Measurements from ENCODE around the gene ADARB2. TPM values are rescaled to one million over a fixed set of nuclear protein-coding genes. Genes with fewer than 3 reads are reported as not detected.

The ADARB2 gene
- total and polyA plus RNA-seq, 2 experiments from 2014 or later: not detected

DNA sequence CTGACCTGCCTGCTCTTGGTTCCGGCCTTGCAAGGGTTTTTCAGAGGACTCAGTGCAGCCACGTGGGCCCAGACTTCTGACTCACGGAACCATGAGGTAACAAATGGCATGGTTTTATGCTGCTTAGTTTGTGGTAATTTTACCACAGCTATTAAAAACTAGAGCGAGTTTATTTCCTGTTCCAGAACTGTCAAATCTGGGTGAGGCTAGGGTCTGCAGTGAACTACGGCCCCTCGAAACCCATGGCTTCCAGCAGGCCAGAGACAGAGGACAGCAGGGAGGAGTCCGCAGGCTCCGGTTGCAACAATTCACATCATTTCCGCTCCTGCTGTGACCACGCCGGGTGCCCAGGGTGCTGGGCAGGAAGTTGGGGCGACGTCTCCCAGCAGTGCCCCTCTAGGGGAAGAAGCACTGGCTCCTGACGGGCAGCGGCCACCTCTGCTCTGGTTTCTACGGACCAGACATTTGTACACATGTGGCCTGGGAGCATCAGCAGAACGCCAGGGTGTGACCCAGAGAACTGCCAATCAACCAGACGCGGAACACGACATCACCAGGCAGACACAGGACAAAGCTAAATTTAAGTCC, 74.8 kb downstream of the ADARB2 start:
- Histone ChIP-seq H3K36me3 (ENCODE audit: low read depth) (no peaks in the 10 kb centered on the region), H3K9me3 (ENCODE audit: low read depth) (no peaks in the 10 kb centered on the region), H3K27ac (no peak overlapping the region), H3K4me1 (ENCODE audit: insufficient read depth) (no peaks in the 10 kb centered on the region), H3K27me3 (replicated peaks; ENCODE audit: insufficient read depth) (no peaks in the 10 kb centered on the region), H3K9me2 (ENCODE audit: insufficient read depth) (no peaks in the 10 kb centered on the region), H3K4me3 (no peak overlapping the region), H3F3A (ENCODE audit: insufficient read depth) (no peaks in the 10 kb centered on the region), H2AFZ (no peak overlapping the region), H3K9ac (no peak overlapping the region), H4K20me1 (ENCODE audit: insufficient read depth) (no peaks in the 10 kb centered on the region), H3K79me2 (ENCODE audit: insufficient read depth) (no peaks in the 10 kb centered on the region), H3K4me2 (ENCODE audit: unreplicated experiment) (no peak overlapping the region)
- no peak for DNase-seq
- in situ Hi-C loops (cut with MboI): no loop called here
- 56 to 57% methylated on average over 20 of the region's 20 CpGs for WGBS, 2 experiments (ENCODE audit: low coverage in 1 of 2, low lambda C conversion rate in 2 of 2, missing lambda C conversion rate in 2 of 2)
- TF ChIP-seq EZH2 (IDR thresholded peaks at IDR 0.05; ENCODE audit: insufficient read depth, poor library complexity, severe bottlenecking): no peak
- TF ChIP-seq EZH2phosphoT487 (IDR thresholded peaks at IDR 0.05; ENCODE audit: insufficient read depth, low read depth): no peak

DNA sequence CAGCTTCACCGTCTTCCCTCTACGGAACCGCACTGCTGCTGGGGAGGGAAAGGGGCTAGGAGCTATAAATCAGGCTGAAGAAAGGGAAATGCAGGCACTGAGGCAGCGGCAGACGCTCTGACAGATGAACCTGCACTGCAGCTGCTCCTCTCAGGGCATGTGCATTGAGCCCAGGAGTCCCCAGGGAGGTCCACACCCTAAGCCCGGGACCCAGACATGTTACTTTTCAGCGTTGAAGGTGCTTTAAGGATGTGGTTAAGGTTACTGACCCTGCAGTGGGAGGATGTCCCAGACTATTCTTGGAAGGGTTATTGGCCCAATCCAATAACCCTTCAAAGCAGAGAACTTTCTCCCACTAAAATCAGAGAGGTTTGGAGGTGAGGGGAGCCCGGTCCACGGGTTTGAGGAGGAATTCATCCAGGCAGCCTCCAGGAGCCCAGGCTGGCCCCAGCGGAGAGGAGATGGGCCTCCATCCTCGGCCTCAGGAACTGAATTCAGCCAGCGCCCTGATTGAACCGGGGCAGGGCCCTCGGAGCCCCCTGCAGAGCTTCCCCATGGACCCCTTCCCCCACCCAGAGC, 75.4 kb downstream of the ADARB2 start:
- Histone ChIP-seq H4K20me1 (ENCODE audit: insufficient read depth) (no peaks in the 10 kb centered on the region), H3K9me2 (ENCODE audit: insufficient read depth) (no peaks in the 10 kb centered on the region), H2AFZ (no peak overlapping the region), H3K4me2 (ENCODE audit: unreplicated experiment) (no peak overlapping the region), H3K27ac (no peak overlapping the region), H3F3A (ENCODE audit: insufficient read depth) (no peaks in the 10 kb centered on the region), H3K9ac (no peak overlapping the region), H3K79me2 (ENCODE audit: insufficient read depth) (no peaks in the 10 kb centered on the region), H3K4me3 (no peak overlapping the region), H3K36me3 (ENCODE audit: low read depth) (no peaks in the 10 kb centered on the region), H3K4me1 (ENCODE audit: insufficient read depth) (no peaks in the 10 kb centered on the region), H3K27me3 (replicated peaks; ENCODE audit: insufficient read depth) (no peaks in the 10 kb centered on the region), H3K9me3 (ENCODE audit: low read depth) (no peaks in the 10 kb centered on the region)
- in situ Hi-C loops (cut with MboI): no loop called here
- DNase-seq: no peak
- WGBS, 2 experiments (ENCODE audit: low coverage in 1 of 2, low lambda C conversion rate in 2 of 2, missing lambda C conversion rate in 2 of 2): 19 to 24% methylated on average over 14 of the region's 14 CpGs
- no peak for TF ChIP-seq EZH2 (IDR thresholded peaks at IDR 0.05; ENCODE audit: insufficient read depth, poor library complexity, severe bottlenecking)
- no peak for TF ChIP-seq EZH2phosphoT487 (IDR thresholded peaks at IDR 0.05; ENCODE audit: insufficient read depth, low read depth)

DNA sequence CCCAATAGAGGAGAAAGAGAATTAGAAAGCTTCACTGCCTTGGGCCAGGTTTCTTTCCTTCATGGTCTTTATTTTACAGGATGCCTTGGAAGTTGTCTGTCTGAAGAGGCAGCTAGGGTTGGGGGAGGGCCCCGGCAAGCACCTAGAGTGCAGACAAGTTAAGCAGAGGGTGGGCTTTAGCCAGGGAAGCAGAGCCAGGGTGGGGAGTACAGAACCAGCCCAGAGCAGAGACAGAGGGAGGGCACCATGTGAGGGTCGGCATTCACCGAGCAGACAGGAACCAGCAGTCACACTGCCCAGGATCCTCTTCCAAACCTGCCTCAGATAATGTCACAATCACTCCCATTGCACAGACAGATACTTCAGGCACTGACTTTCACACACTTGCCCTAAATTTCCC, 75.9 kb downstream of the ADARB2 start:
- Histone ChIP-seq H3K4me3 (no peak overlapping the region), H3K27ac (no peak overlapping the region), H3K9me2 (ENCODE audit: insufficient read depth) (no peaks in the 10 kb centered on the region), H3K9ac (no peak overlapping the region), H4K20me1 (ENCODE audit: insufficient read depth) (no peaks in the 10 kb centered on the region), H3K79me2 (ENCODE audit: insufficient read depth) (no peaks in the 10 kb centered on the region), H3K4me1 (ENCODE audit: insufficient read depth) (no peaks in the 10 kb centered on the region), H3K36me3 (ENCODE audit: low read depth) (no peaks in the 10 kb centered on the region), H2AFZ (no peak overlapping the region), H3F3A (ENCODE audit: insufficient read depth) (no peaks in the 10 kb centered on the region), H3K4me2 (ENCODE audit: unreplicated experiment) (no peak overlapping the region), H3K27me3 (replicated peaks; ENCODE audit: insufficient read depth) (no peaks in the 10 kb centered on the region), H3K9me3 (ENCODE audit: low read depth) (no peaks in the 10 kb centered on the region)
- in situ Hi-C loops (cut with MboI): no loop called here
- TF ChIP-seq EZH2 (IDR thresholded peaks at IDR 0.05; ENCODE audit: insufficient read depth, poor library complexity, severe bottlenecking) (no peak), EZH2phosphoT487 (IDR thresholded peaks at IDR 0.05; ENCODE audit: insufficient read depth, low read depth) (no peak)
- 7 to 16% methylated on average over 3 of the region's 3 CpGs for WGBS, 2 experiments (ENCODE audit: low coverage in 1 of 2, low lambda C conversion rate in 2 of 2, missing lambda C conversion rate in 2 of 2)
- no peak for DNase-seq

GRCh38 chr10:1660815-1661214, 76.5 kb downstream of the ADARB2 start:
- H3K4me2 ChIP-seq (ENCODE audit: unreplicated experiment): no peak overlapping the region
- no peaks in the 10 kb centered on the region for H3K27me3 ChIP-seq (replicated peaks; ENCODE audit: insufficient read depth)
- 6% methylated on average over 5 of the region's 5 CpGs for whole genome bisulfite sequencing, 2 experiments (ENCODE audit: low coverage in 1 of 2, low lambda C conversion rate in 2 of 2, missing lambda C conversion rate in 2 of 2)
- H3K4me3 ChIP-seq: no peak overlapping the region
- DNase-seq: no peak
- no peaks in the 10 kb centered on the region for H3K9me3 ChIP-seq (ENCODE audit: low read depth)
- no peaks in the 10 kb centered on the region for H3K4me1 ChIP-seq (ENCODE audit: insufficient read depth)
- H3K9me2 ChIP-seq (ENCODE audit: insufficient read depth): no peaks in the 10 kb centered on the region
- no peak overlapping the region for H3K9ac ChIP-seq
- no peak overlapping the region for H3K27ac ChIP-seq
- in situ Hi-C loops (cut with MboI): no loop called here
- H2AFZ ChIP-seq: no peak overlapping the region
- TF ChIP-seq EZH2 (IDR thresholded peaks at IDR 0.05; ENCODE audit: insufficient read depth, poor library complexity, severe bottlenecking) (no peak), EZH2phosphoT487 (IDR thresholded peaks at IDR 0.05; ENCODE audit: insufficient read depth, low read depth) (no peak)
- no peaks in the 10 kb centered on the region for H4K20me1 ChIP-seq (ENCODE audit: insufficient read depth)
- H3K79me2 ChIP-seq (ENCODE audit: insufficient read depth): no peaks in the 10 kb centered on the region
- no peaks in the 10 kb centered on the region for H3F3A ChIP-seq (ENCODE audit: insufficient read depth)
- H3K36me3 ChIP-seq (ENCODE audit: low read depth): no peaks in the 10 kb centered on the region
